HEK293 (cell line): Measurements from ENCODE around the gene TTLL5.

ENCODE experiments used
- CTCF ChIA-PET: fragments of 350-600 bp; formaldehyde crosslinking; extraction: SDS; loops from one replicate; lab custom pipeline; 2021; ENCODE audit warnings: antibody characterized with exemption; lab: Yijun Ruan, JAX
- POLR2A ChIA-PET: fragments of 300-600 bp; formaldehyde crosslinking; extraction: SDS; loops from one replicate; lab custom pipeline; 2020; ENCODE audit warnings: antibody characterized with exemption, inconsistent platforms; lab: Yijun Ruan, JAX
- H3K27ac ChIP-seq: fragments of 200-500 bp; sonication (Bioruptor generic); 2 replicates; pipeline ENCODE4 v1.5.1; 2014; ENCODE audit warnings: low read depth, low read length, control low read depth, inconsistent platforms; ENCODE audit errors: extremely low read depth
- H3K36me3 ChIP-seq, 2 experiments: fragments of 200-500 bp in 1 of 2; sonication (Bioruptor generic) in 1 of 2; 1 replicate in 1 of 2; 2 replicates in 1 of 2; pipeline ENCODE4 v1.5.1; 2014 to 2017; ENCODE audit warnings: inconsistent platforms in 2 of 2, low read length in 2 of 2; ENCODE audit not compliant: control insufficient read depth in 2 of 2, insufficient read depth in 1 of 2
- H3K4me1 ChIP-seq: fragments of 200-500 bp; sonication (Bioruptor generic); 2 replicates; pipeline ENCODE4 v1.5.1; 2014; ENCODE audit warnings: mild to moderate bottlenecking, low read length, inconsistent platforms; ENCODE audit not compliant: control insufficient read depth, insufficient read depth
- H3K4me3 ChIP-seq: 2 replicates; pipeline ENCODE4 v1.5.1; 2011; ENCODE audit warnings: low read depth, mild to moderate bottlenecking, control low read depth, low read length, moderate library complexity
- H3K9me3 ChIP-seq: fragments of 200-500 bp; sonication (Bioruptor generic); 2 replicates; pipeline ENCODE4 v1.5.1; 2014; ENCODE audit warnings: low read depth, low read length, inconsistent platforms; ENCODE audit not compliant: control insufficient read depth, insufficient read depth
- BCL11A ChIP-seq: fragments of 450-650 bp; formaldehyde crosslinking; IDR thresholded peaks from 2 replicates; pipeline ENCODE4 v1.5.1; 2016; ENCODE audit warnings: low read depth, missing biosample characterization, missing genetic modification characterization
- GLIS1 ChIP-seq: fragments of 450-650 bp; formaldehyde crosslinking; IDR thresholded peaks from 2 replicates; pipeline ENCODE4 v1.5.1; 2016; ENCODE audit warnings: missing biosample characterization, missing genetic modification characterization
- KLF16 ChIP-seq: fragments of 450-650 bp; formaldehyde crosslinking; IDR thresholded peaks from 2 replicates; pipeline ENCODE4 v1.5.1; 2017; ENCODE audit warnings: missing biosample characterization, missing genetic modification characterization
- KLF7 ChIP-seq: fragments of 450-650 bp; formaldehyde crosslinking; IDR thresholded peaks from 2 replicates; pipeline ENCODE4 v1.5.1; 2016; ENCODE audit warnings: missing biosample characterization, missing genetic modification characterization, borderline replicate concordance
- PRDM6 ChIP-seq: fragments of 450-650 bp; formaldehyde crosslinking; IDR thresholded peaks from 2 replicates; pipeline ENCODE4 v1.5.1; 2017; ENCODE audit warnings: missing biosample characterization, missing genetic modification characterization
- RBAK ChIP-seq: fragments of 450-650 bp; formaldehyde crosslinking; IDR thresholded peaks from 2 replicates; pipeline ENCODE4 v1.5.1; 2016; ENCODE audit warnings: missing biosample characterization, missing genetic modification characterization
- ZBTB17 ChIP-seq: fragments of 450-650 bp; formaldehyde crosslinking; IDR thresholded peaks from 2 replicates; pipeline ENCODE4 v1.5.1; 2016; ENCODE audit warnings: missing biosample characterization, missing genetic modification characterization
- ZBTB8A ChIP-seq: fragments of 450-650 bp; formaldehyde crosslinking; IDR thresholded peaks from 2 replicates; pipeline ENCODE4 v1.5.1; 2016; ENCODE audit warnings: missing biosample characterization, missing genetic modification characterization
- ZIC2 ChIP-seq: fragments of 450-650 bp; formaldehyde crosslinking; IDR thresholded peaks from 2 replicates; pipeline ENCODE4 v1.5.1; 2016; ENCODE audit warnings: missing biosample characterization, missing genetic modification characterization
- ZNF148 ChIP-seq: fragments of 450-650 bp; formaldehyde crosslinking; IDR thresholded peaks from 2 replicates; pipeline ENCODE4 v1.5.0; 2017; ENCODE audit warnings: missing biosample characterization, missing genetic modification characterization, borderline replicate concordance
- ZNF184 ChIP-seq: fragments of 450-650 bp; IDR thresholded peaks from 2 replicates; pipeline ENCODE4 v1.5.1; 2018; ENCODE audit warnings: missing biosample characterization, mild to moderate bottlenecking, missing genetic modification characterization
- ZNF26 ChIP-seq: fragments of 450-650 bp; formaldehyde crosslinking; IDR thresholded peaks from 2 replicates; pipeline ENCODE4 v1.5.1; 2016; ENCODE audit warnings: missing biosample characterization, missing genetic modification characterization
- ZNF274 ChIP-seq, 2 experiments: fragments of 200-500 bp in 1 of 2; fragments of 450-650 bp in 1 of 2; sonication (Bioruptor generic) in 1 of 2; formaldehyde crosslinking in 1 of 2; IDR thresholded peaks; 2 replicates each; pipeline versions ENCODE4 v1.5.1 to v1.6.1; 2014 to 2016; ENCODE audit warnings: borderline replicate concordance in 1 of 2, inconsistent platforms in 1 of 2, low read length in 1 of 2, missing biosample characterization in 1 of 2, missing genetic modification characterization in 1 of 2
- ZNF391 ChIP-seq: fragments of 450-650 bp; formaldehyde crosslinking; IDR thresholded peaks from 2 replicates; pipeline ENCODE4 v1.5.1; 2016; ENCODE audit warnings: low read depth, missing biosample characterization, missing genetic modification characterization, borderline replicate concordance
- ZNF529 ChIP-seq: fragments of 450-650 bp; formaldehyde crosslinking; IDR thresholded peaks from 2 replicates; pipeline ENCODE4 v1.5.1; 2017; ENCODE audit warnings: missing genetic modification characterization, missing biosample characterization; ENCODE audit not compliant: insufficient replicate concordance
- ZNF544 ChIP-seq: fragments of 450-650 bp; formaldehyde crosslinking; IDR thresholded peaks from 2 replicates; pipeline ENCODE4 v1.5.0; 2017; ENCODE audit warnings: missing biosample characterization, missing genetic modification characterization
- ZNF548 ChIP-seq: fragments of 450-650 bp; formaldehyde crosslinking; IDR thresholded peaks from 2 replicates; pipeline ENCODE4 v1.5.1; 2016; ENCODE audit warnings: missing biosample characterization, missing genetic modification characterization
- ZNF654 ChIP-seq: fragments of 450-650 bp; formaldehyde crosslinking; IDR thresholded peaks from 2 replicates; pipeline ENCODE4 v1.5.1; 2016; ENCODE audit warnings: low read depth, missing biosample characterization, missing genetic modification characterization
- ZNF670 ChIP-seq: fragments of 450-650 bp; formaldehyde crosslinking; IDR thresholded peaks from 2 replicates; pipeline ENCODE4 v1.5.1; 2016; ENCODE audit warnings: missing biosample characterization, missing genetic modification characterization, low read depth
- ZNF777 ChIP-seq: fragments of 450-650 bp; formaldehyde crosslinking; IDR thresholded peaks from 2 replicates; pipeline ENCODE4 v1.5.1; 2017; ENCODE audit warnings: missing biosample characterization, missing genetic modification characterization, borderline replicate concordance
- ZNF792 ChIP-seq: fragments of 450-650 bp; formaldehyde crosslinking; IDR thresholded peaks from 2 replicates; pipeline ENCODE4 v1.5.1; 2016; ENCODE audit warnings: missing biosample characterization, missing genetic modification characterization
- ZNF837 ChIP-seq: fragments of 450-650 bp; formaldehyde crosslinking; IDR thresholded peaks from 2 replicates; pipeline ENCODE4 v1.5.1; 2016; ENCODE audit warnings: missing biosample characterization, missing genetic modification characterization
- TF ChIP-seq, protein P1 (sequence below): fragments of 450-650 bp; formaldehyde crosslinking; IDR thresholded peaks from 2 replicates; pipeline ENCODE4 v1.5.1; 2016; ENCODE audit warnings: missing biosample characterization, missing genetic modification characterization

The TTLL5 gene

DNA sequence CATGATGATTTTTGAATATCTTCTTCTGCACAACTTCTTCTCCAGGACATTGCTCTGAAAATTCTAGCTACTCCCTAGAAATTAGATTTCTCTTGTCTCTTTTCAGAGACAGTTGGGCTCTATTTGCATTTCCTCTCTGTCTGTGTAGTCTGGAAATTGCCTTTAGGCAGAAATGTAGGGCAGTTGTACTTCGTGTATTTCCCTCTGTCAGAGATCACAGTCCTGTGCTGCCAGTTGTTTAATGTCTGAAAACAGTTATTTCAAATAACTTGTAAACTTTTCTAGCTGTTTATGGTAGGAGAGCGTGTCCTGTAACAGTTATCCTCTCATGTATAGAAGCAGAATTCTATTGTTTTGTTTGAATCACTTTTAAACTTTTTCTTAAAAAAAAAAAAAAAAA is 86.9 kb downstream of the TTLL5 start:
- ChIA-PET CTCF (interaction anchor here (0.6 kb wide), 2 partner anchors 17 to 1405 kb away, joined by 4 read pairs; no protein-coding TSS in a partner anchor), POLR2A (no interaction called here)
- Histone ChIP-seq H3K36me3 (peaks cover 23 to 46% of the 10 kb centered on the region in 2 experiments), H3K4me3 (no peak overlapping the region), H3K27ac (no peak overlapping the region), H3K4me1 (no peaks in the 10 kb centered on the region), H3K9me3 (no peaks in the 10 kb centered on the region)
- TF ChIP-seq ZNF26 (tag by site-specific recombination), result no peak
- TF ChIP-seq ZNF792, result no peak
- TF ChIP-seq ZNF654, result no peak
- no peak for TF ChIP-seq ZNF148 (tag by site-specific recombination)
- no peak for TF ChIP-seq ZNF184 (tag by site-specific recombination)

DNA sequence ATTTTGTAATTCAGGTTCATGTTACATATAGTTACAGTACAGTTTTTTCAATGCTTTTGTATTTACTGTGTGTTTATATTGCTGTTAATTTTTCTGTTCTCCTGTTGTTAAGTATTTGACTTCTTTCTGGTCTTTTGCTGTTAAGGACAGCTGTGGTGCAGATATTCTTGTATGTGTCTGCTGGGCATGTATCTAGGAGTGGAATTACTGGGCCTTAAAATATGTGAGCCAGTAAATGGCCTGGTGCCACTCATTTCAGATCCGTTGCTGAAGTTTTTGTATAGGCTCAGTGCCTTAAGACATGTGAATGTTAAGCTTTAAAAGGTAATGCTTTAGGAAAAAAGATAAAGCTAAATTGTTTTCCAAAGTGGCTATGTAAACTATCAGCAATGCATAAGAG is 87.3 kb downstream of the TTLL5 start:
- no peaks in the 10 kb centered on the region for H3K4me1 ChIP-seq
- H3K9me3 ChIP-seq, result no peaks in the 10 kb centered on the region
- TF ChIP-seq ZNF544 (tag by site-specific recombination) (no peak), PRDM6 (tag by site-specific recombination) (no peak), ZNF548 (no peak), ZIC2 (tag by site-specific recombination) (no peak), ZNF391 (tag by site-specific recombination) (no peak)
- TF ChIP-seq, all 188 proteins: peak for 0
- CTCF ChIA-PET, result interaction anchor here (0.6 kb wide), 1 partner anchor 63 kb away, joined by 4 read pairs; no protein-coding TSS in a partner anchor
- Histone ChIP-seq H3K36me3 (peaks cover 27 to 43% of the 10 kb centered on the region in 2 experiments), H3K27ac (no peak overlapping the region), H3K4me3 (no peak overlapping the region)
- POLR2A ChIA-PET, result no interaction called here

- peaks cover 17 to 31% of the 10 kb centered on the region in 2 experiments for H3K36me3 ChIP-seq
- TF ChIP-seq ZNF26 (tag by site-specific recombination) (no peak), ZNF777 (no peak), ZNF274 (IDR thresholded peaks at IDR 0.05; ENCODE audit: low read length) (no peak), ZNF274 (tag by site-specific recombination; IDR thresholded peaks at IDR 0.05; ENCODE audit: borderline replicate concordance) (no peak), GLIS1 (tag by site-specific recombination) (no peak), KLF7 (tag by site-specific recombination) (no peak), ZBTB8A (no peak), ZNF529 (tag by site-specific recombination) (no peak), ZNF670 (tag by site-specific recombination) (no peak), ZBTB17 (tag by site-specific recombination) (no peak), ZNF837 (no peak), BCL11A (tag by site-specific recombination) (no peak), RBAK (tag by site-specific recombination) (no peak), KLF16 (tag by site-specific recombination) (no peak)
- TF ChIP-seq, protein P1, sequence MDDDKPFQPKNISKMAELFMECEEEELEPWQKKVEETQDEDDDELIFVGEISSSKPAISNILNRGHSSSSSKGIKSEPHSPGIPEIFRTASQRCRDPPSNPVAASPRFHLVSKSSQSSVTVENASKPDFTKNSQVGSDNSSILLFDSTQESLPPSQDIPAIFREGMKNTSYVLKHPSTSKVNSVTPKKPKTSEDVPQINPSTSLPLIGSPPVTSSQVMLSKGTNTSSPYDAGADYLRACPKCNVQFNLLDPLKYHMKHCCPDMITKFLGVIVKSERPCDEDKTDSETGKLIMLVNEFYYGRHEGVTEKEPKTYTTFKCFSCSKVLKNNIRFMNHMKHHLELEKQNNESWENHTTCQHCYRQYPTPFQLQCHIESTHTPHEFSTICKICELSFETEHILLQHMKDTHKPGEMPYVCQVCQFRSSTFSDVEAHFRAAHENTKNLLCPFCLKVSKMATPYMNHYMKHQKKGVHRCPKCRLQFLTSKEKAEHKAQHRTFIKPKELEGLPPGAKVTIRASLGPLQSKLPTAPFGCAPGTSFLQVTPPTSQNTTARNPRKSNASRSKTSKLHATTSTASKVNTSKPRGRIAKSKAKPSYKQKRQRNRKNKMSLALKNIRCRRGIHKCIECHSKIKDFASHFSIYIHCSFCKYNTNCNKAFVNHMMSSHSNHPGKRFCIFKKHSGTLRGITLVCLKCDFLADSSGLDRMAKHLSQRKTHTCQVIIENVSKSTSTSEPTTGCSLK, result no peak
Observed at GRCh38 chr14:75751296-75751695, 90.2 kb downstream of the TTLL5 start.

More at GRCh38 chr14:75751296-75751695, 90.2 kb downstream of the TTLL5 start:
- POLR2A ChIA-PET, result no interaction called here
- Histone ChIP-seq H3K4me3 (no peak overlapping the region), H3K9me3 (no peaks in the 10 kb centered on the region), H3K4me1 (no peaks in the 10 kb centered on the region), H3K27ac (no peak overlapping the region)
- CTCF ChIA-PET, result no interaction called here
